ENCODE results near the gene RNF130.

DNA sequence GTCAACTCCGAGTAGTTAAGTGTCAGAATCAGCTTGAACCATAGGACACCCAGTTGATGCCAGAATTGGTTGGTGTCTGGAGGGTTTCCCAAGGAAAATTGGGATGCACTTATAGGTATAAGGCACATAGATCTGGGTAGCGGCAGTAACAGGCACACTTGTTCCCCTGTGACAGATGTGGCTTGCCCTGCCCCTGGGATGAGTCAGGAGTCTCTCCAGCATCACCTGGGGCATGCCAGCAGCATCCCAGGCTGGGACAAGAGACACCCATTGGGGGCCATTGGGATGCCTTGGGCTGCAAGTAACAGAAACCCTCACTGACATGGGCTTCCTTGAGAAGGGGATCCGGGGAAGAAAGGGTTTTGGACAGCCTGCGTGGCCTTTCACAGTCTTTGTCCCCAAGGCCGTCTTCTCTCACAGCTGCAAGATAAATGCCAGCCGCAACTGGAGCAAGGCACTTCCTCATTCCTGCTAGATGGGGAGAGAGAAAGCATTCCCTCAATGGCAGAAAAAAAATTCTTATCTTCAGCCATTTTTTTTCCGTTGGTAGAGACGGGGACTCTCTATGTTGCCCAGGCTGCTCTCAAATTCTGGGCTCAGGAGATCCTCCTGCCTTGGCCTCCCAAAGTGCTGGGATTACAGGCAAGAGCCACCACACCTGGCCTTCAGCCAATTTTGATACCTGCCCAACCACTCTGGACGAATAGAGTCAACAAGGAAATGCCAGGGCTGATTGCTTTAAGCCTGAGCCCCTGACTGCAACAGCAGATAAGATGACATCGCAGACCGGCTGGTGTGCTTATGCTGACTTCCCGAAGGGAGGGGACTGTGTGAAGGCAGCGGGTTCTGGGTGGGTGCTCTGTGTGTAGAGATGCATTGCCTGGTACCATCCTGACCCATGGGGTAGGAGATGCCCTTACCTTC lies 13.3 kb upstream of the RNF130 start:
- TF ChIP-seq POLR2A (IDR thresholded peaks at IDR 0.05): no peak
- TF ChIP-seq, protein P1, sequence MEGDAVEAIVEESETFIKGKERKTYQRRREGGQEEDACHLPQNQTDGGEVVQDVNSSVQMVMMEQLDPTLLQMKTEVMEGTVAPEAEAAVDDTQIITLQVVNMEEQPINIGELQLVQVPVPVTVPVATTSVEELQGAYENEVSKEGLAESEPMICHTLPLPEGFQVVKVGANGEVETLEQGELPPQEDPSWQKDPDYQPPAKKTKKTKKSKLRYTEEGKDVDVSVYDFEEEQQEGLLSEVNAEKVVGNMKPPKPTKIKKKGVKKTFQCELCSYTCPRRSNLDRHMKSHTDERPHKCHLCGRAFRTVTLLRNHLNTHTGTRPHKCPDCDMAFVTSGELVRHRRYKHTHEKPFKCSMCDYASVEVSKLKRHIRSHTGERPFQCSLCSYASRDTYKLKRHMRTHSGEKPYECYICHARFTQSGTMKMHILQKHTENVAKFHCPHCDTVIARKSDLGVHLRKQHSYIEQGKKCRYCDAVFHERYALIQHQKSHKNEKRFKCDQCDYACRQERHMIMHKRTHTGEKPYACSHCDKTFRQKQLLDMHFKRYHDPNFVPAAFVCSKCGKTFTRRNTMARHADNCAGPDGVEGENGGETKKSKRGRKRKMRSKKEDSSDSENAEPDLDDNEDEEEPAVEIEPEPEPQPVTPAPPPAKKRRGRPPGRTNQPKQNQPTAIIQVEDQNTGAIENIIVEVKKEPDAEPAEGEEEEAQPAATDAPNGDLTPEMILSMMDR (IDR thresholded peaks at IDR 0.05): no peak
- no peak for TF ChIP-seq POLR2AphosphoS5 (IDR thresholded peaks at IDR 0.05)
- TF ChIP-seq EP300 (IDR thresholded peaks at IDR 0.05): no peak
